HepG2 (cell line): ENCODE measurements around the gene KIF22. TPM values are rescaled to one million over a fixed set of nuclear protein-coding genes. Genes with fewer than 3 reads are reported as not detected.
A peak's percentile ranks its signal among the peaks of the same experiment; 100 is the strongest.

Experiments used
- ATRX ChIP-seq: sonication (generic); formaldehyde crosslinking; IDR thresholded peaks from 2 replicates; pipeline ENCODE4 v1.4.0; 2020; ENCODE audit warnings: missing genetic modification reagents, borderline replicate concordance
- EP300 ChIP-seq, 3 experiments: sonication (generic) in 1 of 3; formaldehyde crosslinking in 1 of 3; IDR thresholded peaks; 2 replicates each; pipeline versions ENCODE4 v1.5.1 to v1.6.1; 2011 to 2020; ENCODE audit warnings: low read depth in 2 of 3, low read length in 2 of 3, borderline replicate concordance in 1 of 3, improper control_type of control experiment in 1 of 3, mild to moderate bottlenecking in 1 of 3, missing genetic modification reagents in 1 of 3, moderate library complexity in 1 of 3
- GATA4 ChIP-seq: sonication (generic); IDR thresholded peaks from 2 replicates; pipeline ENCODE4 v1.6.1; 2016; ENCODE audit warnings: antibody characterized with exemption, low read depth, borderline replicate concordance
- HDAC2 ChIP-seq: sonication (generic); formaldehyde crosslinking; IDR thresholded peaks from 2 replicates; pipeline ENCODE4 v1.4.0; 2020; ENCODE audit warnings: missing genetic modification reagents
- YY1 ChIP-seq: IDR thresholded peaks from 2 replicates; pipeline ENCODE4 v1.6.1; 2011; ENCODE audit warnings: low read length, low read depth, moderate library complexity, mild to moderate bottlenecking; ENCODE audit not compliant: insufficient read depth, insufficient replicate concordance
- ZBTB7A ChIP-seq: sonication (generic); formaldehyde crosslinking; IDR thresholded peaks from 2 replicates; pipeline ENCODE4 v1.8.0; 2022; ENCODE audit warnings: mild to moderate bottlenecking, missing genetic modification reagents
- ZNF343 ChIP-seq: sonication (generic); formaldehyde crosslinking; IDR thresholded peaks from 2 replicates; pipeline ENCODE4 v1.4.0; 2020; ENCODE audit warnings: mild to moderate bottlenecking, missing genetic modification reagents
- ZNF549 ChIP-seq: sonication (generic); formaldehyde crosslinking; IDR thresholded peaks from 2 replicates; pipeline ENCODE4 v1.5.0; 2020; ENCODE audit warnings: missing genetic modification reagents
- polyA plus RNA-seq, 8 experiments: library from polyadenylated mRNA; depleted of rRNA in 3 of 8; stranded (reverse) in 7 of 8; unstranded in 1 of 8; fragments of >200 nt; fragmentation: Illumina TruSeq in 4 of 8; extraction: Trizol in 4 of 8; gene quantifications; 2 replicates each; pipeline versions ENCODE4 v1.2.1 to v1.2.3, GENCODE V29; 2011 to 2016; ENCODE audit warnings: low read depth in 4 of 8, missing spikeins in 1 of 8, mixed read lengths in 1 of 8; ENCODE audit not compliant: insufficient read depth in 1 of 8
- total RNA-seq, 5 experiments: library from RNA; depleted of rRNA; stranded (reverse); fragments of >200 nt; fragmentation: Illumina TruSeq; extraction: Trizol; gene quantifications; 2 replicates each; pipeline ENCODE4 v1.2.3, GENCODE V29; 2016; ENCODE audit warnings: low read depth in 1 of 5
- TF ChIP-seq, protein P1 (sequence below): sonication (generic); formaldehyde crosslinking; IDR thresholded peaks from 2 replicates; pipeline ENCODE4 v1.4.0; 2020; ENCODE audit warnings: missing genetic modification reagents, borderline replicate concordance
- TF ChIP-seq, protein P2 (sequence below): sonication (generic); formaldehyde crosslinking; conservative IDR thresholded peaks from 2 replicates; pipeline ENCODE4 v1.8.0; 2022; ENCODE audit warnings: missing genetic modification reagents
- TF ChIP-seq, protein P3 (sequence below): fragments of 450-650 bp; IDR thresholded peaks from 2 replicates; pipeline ENCODE4 v1.6.1; 2017; ENCODE audit warnings: mild to moderate bottlenecking
- TF ChIP-seq, protein P4 (sequence below): IDR thresholded peaks from 2 replicates; pipeline ENCODE4 v1.6.1; 2016; ENCODE audit warnings: low read depth, missing genetic modification reagents, missing compliant biosample characterization

Gene KIF22
- total and polyA plus RNA-seq, 2 of the 13 experiments (the other 11 are each of a cell fraction or from before 2014, with no cell fraction given): 95.8 to 118 TPM

DNA sequence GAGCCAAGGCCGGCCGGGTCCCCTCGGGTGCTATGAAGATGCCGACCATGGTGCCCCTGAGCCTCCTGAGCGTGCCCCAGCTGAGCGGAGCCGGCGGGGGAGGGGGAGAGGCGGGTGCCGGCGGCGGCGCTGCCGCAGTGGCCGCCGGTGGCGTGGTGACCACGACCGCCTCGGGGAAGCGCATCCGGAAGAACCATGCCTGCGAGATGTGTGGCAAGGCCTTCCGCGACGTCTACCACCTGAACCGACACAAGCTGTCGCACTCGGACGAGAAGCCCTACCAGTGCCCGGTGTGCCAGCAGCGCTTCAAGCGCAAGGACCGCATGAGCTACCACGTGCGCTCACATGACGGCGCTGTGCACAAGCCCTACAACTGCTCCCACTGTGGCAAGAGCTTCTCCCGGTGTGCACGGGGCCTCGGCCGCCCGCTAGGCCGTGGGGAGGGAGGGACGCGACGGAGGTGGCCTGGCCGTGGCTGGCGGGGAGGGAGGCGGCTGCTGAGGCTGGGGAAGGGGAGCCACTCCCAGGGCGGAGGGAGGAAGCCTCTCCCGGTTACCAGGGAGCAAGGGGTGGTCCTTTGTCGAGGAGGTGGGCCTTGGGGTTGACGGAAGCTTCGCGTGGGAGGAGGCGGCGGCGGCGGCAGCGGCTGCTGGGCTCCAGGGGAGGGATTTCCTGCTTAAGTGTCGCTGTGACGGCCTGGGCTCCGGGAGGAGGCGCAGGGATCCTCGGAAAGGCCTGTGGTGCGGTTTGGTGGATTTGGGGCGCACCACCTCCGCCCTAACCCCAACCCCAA, 17.1 kb downstream of the KIF22 start (continued):
- TF ChIP-seq ZBTB7A (CRISPR knock-in tag) (peak; percentile 98), HDAC2 (peak; percentile 78), EP300 (IDR thresholded peaks at IDR 0.05; ENCODE audit: low read depth in 2 of 2, low read length in 2 of 2) (no peak), EP300 (CRISPR knock-in tag; IDR thresholded peaks at IDR 0.05; ENCODE audit: borderline replicate concordance) (0 out of 2 replicates have a peak, but pooled peaks have one; percentile 13), GATA4 (no peak), ATRX (CRISPR knock-in tag) (peak; percentile 93; the same call in 1 of the 2 replicates), YY1 (peak; percentile 6), ZNF343 (CRISPR knock-in tag) (peak; percentile 95; the same call in 1 of the 2 replicates), ZNF549 (CRISPR knock-in tag) (no peak)
- TF ChIP-seq, protein P1, sequence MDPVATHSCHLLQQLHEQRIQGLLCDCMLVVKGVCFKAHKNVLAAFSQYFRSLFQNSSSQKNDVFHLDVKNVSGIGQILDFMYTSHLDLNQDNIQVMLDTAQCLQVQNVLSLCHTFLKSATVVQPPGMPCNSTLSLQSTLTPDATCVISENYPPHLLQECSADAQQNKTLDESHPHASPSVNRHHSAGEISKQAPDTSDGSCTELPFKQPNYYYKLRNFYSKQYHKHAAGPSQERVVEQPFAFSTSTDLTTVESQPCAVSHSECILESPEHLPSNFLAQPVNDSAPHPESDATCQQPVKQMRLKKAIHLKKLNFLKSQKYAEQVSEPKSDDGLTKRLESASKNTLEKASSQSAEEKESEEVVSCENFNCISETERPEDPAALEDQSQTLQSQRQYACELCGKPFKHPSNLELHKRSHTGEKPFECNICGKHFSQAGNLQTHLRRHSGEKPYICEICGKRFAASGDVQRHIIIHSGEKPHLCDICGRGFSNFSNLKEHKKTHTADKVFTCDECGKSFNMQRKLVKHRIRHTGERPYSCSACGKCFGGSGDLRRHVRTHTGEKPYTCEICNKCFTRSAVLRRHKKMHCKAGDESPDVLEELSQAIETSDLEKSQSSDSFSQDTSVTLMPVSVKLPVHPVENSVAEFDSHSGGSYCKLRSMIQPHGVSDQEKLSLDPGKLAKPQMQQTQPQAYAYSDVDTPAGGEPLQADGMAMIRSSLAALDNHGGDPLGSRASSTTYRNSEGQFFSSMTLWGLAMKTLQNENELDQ: no peak
- TF ChIP-seq, protein P2, sequence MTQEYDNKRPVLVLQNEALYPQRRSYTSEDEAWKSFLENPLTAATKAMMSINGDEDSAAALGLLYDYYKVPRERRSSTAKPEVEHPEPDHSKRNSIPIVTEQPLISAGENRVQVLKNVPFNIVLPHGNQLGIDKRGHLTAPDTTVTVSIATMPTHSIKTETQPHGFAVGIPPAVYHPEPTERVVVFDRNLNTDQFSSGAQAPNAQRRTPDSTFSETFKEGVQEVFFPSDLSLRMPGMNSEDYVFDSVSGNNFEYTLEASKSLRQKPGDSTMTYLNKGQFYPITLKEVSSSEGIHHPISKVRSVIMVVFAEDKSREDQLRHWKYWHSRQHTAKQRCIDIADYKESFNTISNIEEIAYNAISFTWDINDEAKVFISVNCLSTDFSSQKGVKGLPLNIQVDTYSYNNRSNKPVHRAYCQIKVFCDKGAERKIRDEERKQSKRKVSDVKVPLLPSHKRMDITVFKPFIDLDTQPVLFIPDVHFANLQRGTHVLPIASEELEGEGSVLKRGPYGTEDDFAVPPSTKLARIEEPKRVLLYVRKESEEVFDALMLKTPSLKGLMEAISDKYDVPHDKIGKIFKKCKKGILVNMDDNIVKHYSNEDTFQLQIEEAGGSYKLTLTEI (CRISPR knock-in tag): no peak; the same call in 1 of the 2 replicates
- TF ChIP-seq, protein P3, sequence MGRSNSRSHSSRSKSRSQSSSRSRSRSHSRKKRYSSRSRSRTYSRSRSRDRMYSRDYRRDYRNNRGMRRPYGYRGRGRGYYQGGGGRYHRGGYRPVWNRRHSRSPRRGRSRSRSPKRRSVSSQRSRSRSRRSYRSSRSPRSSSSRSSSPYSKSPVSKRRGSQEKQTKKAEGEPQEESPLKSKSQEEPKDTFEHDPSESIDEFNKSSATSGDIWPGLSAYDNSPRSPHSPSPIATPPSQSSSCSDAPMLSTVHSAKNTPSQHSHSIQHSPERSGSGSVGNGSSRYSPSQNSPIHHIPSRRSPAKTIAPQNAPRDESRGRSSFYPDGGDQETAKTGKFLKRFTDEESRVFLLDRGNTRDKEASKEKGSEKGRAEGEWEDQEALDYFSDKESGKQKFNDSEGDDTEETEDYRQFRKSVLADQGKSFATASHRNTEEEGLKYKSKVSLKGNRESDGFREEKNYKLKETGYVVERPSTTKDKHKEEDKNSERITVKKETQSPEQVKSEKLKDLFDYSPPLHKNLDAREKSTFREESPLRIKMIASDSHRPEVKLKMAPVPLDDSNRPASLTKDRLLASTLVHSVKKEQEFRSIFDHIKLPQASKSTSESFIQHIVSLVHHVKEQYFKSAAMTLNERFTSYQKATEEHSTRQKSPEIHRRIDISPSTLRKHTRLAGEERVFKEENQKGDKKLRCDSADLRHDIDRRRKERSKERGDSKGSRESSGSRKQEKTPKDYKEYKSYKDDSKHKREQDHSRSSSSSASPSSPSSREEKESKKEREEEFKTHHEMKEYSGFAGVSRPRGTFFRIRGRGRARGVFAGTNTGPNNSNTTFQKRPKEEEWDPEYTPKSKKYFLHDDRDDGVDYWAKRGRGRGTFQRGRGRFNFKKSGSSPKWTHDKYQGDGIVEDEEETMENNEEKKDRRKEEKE: no peak
- TF ChIP-seq, protein P4, sequence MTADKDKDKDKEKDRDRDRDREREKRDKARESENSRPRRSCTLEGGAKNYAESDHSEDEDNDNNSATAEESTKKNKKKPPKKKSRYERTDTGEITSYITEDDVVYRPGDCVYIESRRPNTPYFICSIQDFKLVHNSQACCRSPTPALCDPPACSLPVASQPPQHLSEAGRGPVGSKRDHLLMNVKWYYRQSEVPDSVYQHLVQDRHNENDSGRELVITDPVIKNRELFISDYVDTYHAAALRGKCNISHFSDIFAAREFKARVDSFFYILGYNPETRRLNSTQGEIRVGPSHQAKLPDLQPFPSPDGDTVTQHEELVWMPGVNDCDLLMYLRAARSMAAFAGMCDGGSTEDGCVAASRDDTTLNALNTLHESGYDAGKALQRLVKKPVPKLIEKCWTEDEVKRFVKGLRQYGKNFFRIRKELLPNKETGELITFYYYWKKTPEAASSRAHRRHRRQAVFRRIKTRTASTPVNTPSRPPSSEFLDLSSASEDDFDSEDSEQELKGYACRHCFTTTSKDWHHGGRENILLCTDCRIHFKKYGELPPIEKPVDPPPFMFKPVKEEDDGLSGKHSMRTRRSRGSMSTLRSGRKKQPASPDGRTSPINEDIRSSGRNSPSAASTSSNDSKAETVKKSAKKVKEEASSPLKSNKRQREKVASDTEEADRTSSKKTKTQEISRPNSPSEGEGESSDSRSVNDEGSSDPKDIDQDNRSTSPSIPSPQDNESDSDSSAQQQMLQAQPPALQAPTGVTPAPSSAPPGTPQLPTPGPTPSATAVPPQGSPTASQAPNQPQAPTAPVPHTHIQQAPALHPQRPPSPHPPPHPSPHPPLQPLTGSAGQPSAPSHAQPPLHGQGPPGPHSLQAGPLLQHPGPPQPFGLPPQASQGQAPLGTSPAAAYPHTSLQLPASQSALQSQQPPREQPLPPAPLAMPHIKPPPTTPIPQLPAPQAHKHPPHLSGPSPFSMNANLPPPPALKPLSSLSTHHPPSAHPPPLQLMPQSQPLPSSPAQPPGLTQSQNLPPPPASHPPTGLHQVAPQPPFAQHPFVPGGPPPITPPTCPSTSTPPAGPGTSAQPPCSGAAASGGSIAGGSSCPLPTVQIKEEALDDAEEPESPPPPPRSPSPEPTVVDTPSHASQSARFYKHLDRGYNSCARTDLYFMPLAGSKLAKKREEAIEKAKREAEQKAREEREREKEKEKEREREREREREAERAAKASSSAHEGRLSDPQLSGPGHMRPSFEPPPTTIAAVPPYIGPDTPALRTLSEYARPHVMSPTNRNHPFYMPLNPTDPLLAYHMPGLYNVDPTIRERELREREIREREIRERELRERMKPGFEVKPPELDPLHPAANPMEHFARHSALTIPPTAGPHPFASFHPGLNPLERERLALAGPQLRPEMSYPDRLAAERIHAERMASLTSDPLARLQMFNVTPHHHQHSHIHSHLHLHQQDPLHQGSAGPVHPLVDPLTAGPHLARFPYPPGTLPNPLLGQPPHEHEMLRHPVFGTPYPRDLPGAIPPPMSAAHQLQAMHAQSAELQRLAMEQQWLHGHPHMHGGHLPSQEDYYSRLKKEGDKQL (CRISPR knock-in tag): no peak
